Fibroblast of the aortic adventitia (primary cell): ENCODE measurements around the gene ZNRD2. TPM values are rescaled to one million over a fixed set of nuclear protein-coding genes. Genes with fewer than 3 reads are reported as not detected.

Source experiments
- DNase-seq: peaks from one replicate; pipeline ENCODE4 v3.0.0-alpha.2; 2010; ENCODE audit warnings: low read depth
- H3K4me3 ChIP-seq: 2 replicates; pipeline ENCODE4 v1.5.1; 2011; ENCODE audit warnings: low read depth, mild to moderate bottlenecking, control low read depth, low read length, moderate library complexity
- CTCF ChIP-seq: IDR thresholded peaks from 2 replicates; pipeline ENCODE4 v1.5.1; 2011; ENCODE audit warnings: mild to moderate bottlenecking, low read length, control low read depth, inconsistent platforms; ENCODE audit not compliant: insufficient read depth
- total RNA-seq: library from RNA; depleted of rRNA; stranded (reverse); fragments of >200 nt; gene quantifications from 2 replicates; pipeline ENCODE4 v1.2.3, GENCODE V29; 2012; ENCODE audit warnings: low replicate concordance

Gene ZNRD2
- total RNA-seq, 1 donor = 48.0 TPM

DNA sequence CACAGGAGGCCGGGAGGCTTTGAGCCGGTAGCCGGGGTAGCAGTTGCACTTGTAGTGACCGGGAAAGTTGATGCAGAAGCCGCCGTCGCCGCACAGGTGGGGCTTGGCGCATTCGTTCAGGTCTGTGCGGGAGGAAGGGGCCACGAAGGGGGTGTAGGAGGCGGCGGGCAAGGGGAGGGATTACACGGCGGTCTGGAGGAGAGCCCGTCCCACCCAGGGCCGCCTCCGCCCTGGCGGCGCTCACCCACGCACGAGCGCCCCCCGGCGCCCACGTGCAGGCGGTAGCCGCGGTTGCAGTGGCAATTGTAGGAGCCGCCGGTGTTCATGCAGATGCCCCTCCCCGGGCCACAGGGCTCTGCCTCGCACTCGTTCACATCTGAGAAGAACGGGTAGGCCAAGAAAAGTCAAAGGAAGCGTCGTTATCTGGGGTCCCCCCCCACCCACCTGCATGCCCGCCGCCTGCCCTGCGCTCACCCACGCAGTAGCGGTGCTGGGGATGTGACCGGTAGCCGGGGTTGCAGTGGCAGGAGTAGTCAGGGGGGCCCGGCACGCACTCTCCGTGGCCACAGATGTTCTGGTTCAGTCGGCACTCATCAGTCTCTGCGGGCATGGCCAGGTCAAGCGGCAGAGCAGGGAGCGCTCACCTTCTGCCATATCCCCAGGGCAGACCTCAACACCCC, 22.7 kb upstream of the ZNRD2 start:
- H3K4me3 ChIP-seq = no peak overlapping the region
- DNase-seq = no peak
- TF ChIP-seq CTCF = no peak

- TF ChIP-seq CTCF = no peak
These were observed 21.9 kb upstream of the ZNRD2 start for GRCh38 chr11:65548395-65548794.

GRCh38 chr11:65549096-65549495, 21.2 kb upstream of the ZNRD2 start:
- H3K4me3 ChIP-seq = no peak overlapping the region
- TF ChIP-seq CTCF = no peak
- no peak for DNase-seq

More at GRCh38 chr11:65548395-65548794, 21.9 kb upstream of the ZNRD2 start:
- H3K4me3 ChIP-seq = no peak overlapping the region
- DNase-seq = no peak

DNA sequence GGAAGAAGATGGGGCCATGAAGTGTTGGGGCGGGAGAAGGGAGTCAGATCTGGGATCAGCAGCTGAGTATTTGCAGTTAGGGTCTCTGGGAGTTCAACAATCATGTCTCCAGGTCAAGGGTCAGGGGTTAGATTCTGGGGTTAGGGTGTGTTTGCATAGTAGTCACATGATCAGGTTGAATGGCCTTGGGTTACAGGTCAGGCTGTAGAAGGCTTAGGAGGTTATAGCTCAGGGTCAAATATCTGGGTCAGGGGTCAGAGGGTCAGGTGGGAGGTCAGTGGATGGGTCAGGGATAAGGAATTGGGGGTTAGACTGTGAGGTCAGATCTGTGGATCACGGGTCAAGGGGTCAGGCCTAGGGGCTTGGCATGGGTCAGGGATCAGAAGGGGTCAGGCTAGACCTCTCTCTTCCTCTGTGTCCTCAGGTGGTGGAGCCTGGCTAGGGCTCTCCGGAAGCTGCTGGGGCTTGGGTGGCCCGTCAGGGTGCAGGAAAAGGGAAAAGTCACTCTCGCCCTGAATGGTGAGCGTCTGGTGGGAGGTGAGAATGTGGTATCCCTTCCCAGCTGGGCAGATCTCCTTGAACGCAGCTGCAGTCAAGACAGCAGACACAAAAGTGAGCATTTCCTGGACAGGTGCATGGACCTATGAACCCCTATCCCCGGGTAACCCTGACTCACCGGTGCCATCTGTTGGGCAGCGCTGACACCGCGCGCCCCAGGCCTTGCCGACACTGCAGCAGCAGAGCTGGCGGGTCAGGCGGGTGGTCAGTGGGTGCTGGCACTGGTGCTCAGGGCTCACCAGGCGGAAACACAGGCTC, 18.5 kb upstream of the ZNRD2 start:
- TF ChIP-seq CTCF = peak; percentile 39
- H3K4me3 ChIP-seq = no peak overlapping the region
- DNase-seq = no peak

DNA sequence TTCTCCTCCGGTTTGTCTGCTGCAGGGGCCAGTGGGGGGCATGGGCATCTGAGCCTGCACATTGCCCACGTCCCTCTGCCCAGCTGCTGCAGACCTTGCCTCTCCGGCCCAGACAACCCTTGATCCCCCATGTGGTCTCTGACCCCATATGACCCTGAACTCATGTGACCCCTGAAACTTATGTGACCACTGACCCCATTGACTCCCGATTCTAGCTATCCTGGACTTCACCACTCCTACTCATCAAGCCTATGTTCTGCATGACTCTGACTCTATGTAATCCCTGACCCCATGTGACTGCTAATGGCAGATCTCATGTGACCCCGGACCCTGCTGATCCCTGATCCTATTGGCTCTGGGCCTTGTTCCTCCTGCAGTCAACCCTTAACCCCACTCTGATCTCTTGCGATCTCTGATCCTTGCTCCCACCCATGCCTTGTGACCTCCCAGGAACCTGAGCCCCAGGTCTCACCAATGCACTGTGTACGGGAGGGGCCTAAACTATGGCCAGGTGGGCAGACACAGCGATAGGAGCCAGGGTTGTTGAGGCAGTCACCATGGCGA, 17.8 kb upstream of the ZNRD2 start:
- no peak overlapping the region for H3K4me3 ChIP-seq
- TF ChIP-seq CTCF = no peak
- DNase-seq = no peak

- TF ChIP-seq CTCF = no peak
- no peak for DNase-seq
- H3K4me3 ChIP-seq = no peak overlapping the region
These were observed 16.8 kb upstream of the ZNRD2 start for GRCh38 chr11:65553301-65554001.
